Activated CD4-positive, alpha-beta T cell treated with anti-CD3 and anti-CD28 coated beads, Interleukin-2, amount 50 U/mL, for 1 hour (primary cell): ENCODE results near the gene SIN3A.
"Not testable (repeated sequence)": the region's sequence is repeated elsewhere in the genome, so short reads cannot be mapped to it uniquely, and the experiment has no call there.

Experiments
- DNase-seq: peaks from one replicate; pipeline ENCODE4 v3.0.0-alpha.2; 2020

Gene SIN3A

DNA sequence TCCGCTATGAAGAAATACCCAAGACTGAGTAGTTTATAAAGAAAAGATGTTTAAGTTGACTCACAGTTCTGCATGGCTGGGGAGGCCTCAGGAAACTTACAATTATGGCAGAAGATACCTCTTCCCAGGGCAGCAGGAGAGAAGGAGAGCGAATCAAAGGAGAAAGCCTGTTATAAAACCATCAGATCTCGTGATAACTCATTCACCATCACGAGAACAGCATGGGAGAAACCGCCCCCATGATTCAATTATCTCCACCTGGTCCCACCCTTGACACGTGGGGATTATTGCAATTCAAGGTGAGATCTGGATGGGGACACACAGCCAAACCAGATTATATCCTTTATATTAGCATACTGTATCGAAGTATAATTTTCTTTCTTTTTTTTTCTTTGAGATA lies 119.4 kb downstream of the SIN3A start:
- not testable (repeated sequence) for DNase-seq

DNA sequence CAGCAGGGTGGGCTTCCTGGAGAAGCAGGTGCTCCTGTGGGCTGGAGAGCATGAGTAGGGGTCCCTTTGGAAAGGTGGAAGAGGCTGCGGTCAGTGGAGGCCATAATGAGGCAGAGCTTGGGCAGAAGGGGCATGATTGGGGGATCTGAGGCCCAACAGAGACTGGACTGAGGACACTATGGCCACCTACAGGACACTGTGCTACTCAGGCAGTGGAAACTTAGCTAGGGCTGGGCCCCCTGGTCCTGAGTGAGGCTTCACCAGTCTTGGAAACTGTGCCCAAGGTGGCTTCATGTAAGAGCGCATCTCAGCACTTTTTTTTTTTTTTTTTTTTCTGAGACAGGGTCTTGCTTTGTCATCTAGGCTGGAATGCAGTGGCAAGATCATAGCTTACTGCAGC lies 121.9 kb downstream of the SIN3A start:
- no peak for DNase-seq

DNA sequence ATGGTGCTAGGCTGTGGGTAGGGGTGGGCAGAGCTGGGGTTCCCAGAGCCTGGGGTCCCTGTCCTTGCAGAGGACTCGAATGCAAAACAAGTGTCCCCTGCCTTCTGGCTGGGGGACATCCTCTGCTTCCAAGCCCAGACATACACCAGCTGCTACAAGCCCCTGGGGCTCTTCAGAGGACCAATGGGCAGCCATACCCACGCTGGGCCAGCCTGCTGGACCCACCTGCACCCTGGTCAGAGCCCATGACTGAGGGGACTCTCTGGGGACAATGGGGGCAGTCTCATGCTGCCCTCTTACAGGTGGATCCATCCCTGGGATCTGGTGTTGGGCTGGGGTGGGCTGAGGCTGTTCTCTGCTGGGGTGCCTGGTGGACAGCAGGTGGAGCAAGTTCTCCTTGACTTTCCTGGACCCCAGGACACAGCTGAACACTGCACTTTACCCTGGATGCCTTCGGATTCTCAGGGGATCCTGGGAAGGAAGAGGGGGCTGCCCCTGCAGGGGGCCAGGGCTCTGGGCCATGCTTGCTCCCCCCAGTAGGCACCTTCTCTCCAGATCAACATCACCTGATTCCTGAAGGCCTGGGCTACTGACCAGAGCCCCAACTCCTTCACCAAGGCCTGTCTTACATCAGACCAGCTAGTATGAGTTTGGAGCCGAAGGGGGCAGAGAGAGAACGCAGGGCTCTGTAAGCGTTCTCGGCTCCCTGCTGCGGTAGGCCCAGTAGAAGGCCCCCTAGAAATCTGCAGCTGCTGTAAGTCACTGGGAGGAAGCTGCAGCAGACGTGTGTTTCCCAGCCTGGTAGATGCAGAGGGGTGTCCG lies 122.8 kb downstream of the SIN3A start:
- no peak for DNase-seq

DNA sequence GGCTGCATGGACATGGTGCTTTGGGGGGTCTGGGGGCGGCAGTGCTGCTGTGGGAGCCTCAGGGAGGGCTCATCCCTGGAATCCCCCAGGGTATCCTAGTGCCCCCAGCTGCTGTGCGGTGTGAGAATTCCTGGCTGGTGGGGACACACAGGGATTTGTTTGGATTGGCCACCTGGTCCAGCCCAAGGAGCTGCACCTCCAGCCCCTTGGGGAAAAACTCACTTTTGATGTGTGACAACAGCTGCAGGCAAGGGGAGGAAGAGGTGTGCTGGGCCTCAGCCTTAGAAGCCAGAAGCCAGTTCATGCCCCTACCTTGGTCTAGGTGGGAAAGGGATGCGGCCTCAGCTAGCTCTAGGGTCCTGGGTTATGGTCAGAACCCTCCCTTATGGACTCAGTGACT lies 124.0 kb downstream of the SIN3A start:
- DNase-seq, result no peak

DNA sequence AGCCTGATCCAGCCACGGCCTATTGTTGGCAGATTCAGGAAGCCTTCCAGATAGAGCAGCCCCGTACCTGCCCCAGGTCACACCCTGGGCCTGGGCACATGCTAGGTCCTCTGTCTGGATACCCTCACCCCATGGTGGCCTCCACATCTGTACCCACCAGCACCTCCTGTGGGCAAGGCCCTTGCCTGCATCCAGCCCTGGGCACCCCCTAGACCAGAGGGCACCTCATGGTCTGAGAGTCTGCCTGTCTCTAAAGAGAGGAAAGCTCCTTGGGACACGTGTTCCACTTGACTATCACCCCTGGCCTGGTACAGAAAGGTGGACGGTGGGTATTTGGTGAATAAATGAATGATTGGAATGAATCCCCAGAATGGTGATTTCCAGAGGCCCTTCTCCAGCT lies 124.5 kb downstream of the SIN3A start:
- DNase-seq, result no peak

DNA sequence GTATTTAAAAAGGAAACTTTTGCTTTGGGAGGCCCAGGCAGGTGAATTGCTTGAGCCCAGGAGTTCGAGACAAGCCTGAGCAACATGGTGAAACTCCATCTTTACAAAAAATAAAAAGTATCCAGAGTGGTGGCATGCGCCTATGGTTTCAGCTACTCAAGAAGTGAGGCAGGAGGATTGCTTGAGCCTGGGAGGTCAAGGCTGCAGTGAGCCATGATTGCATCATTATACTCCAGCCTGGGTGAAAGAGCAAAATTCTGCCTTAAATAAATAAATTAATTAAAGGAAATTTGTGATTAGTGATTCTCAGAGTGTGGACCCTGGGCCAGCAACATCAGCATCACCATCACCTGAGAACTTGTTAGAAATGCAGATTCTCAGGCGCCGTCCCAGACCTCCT lies 125.6 kb downstream of the SIN3A start:
- DNase-seq, result no peak

DNA sequence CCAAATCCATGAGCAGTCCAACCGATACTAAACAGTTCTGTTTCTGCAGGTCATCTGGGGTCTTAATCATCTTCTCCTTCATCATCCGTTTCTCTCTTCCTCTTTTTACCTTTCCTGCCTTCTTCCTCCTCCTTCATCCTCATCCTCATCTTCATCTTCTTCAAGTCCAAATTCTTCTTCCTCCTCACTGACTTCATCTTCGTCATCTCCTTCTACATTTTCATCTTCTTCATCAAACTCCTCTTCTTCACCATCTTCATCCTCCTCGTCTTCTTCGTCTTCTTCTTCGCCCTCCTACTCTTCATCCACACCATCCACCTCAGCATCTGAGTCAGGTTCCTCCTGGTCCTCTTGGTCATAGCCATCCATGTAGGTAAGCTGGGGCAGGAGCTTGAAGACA lies 129.8 kb downstream of the SIN3A start:
- no peak for DNase-seq
